ENCODE measurements around the gene MS4A10.
"Not testable (repeated sequence)": the region's sequence is repeated elsewhere in the genome, so short reads cannot be mapped to it uniquely, and the experiment has no call there.

MS4A10 gene

GRCh38 chr11:60788401-60789125 is 3.4 kb downstream of the MS4A10 start:
- DNase-seq, result peak; percentile 57 to 85

DNA sequence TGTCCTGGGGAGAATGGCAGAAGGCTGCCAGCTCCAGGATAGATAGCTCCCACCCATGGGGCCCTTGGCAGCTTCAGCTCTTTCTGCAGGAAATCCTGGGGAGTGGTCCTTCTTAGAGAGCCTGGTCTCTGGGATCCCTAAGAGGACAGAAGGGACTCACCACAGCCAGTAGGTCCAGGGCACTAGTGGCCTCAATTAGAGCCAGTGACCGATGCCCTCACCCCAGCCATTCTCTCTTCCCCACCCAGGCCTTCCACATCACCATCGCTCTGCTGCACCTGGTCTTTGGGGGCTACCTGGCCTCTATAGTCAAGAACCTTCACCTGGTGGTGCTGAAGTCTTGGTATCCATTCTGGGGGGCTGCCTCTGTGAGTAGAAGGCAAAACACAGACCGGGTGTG is 5.6 kb downstream of the MS4A10 start:
- no peak for DNase-seq

DNA sequence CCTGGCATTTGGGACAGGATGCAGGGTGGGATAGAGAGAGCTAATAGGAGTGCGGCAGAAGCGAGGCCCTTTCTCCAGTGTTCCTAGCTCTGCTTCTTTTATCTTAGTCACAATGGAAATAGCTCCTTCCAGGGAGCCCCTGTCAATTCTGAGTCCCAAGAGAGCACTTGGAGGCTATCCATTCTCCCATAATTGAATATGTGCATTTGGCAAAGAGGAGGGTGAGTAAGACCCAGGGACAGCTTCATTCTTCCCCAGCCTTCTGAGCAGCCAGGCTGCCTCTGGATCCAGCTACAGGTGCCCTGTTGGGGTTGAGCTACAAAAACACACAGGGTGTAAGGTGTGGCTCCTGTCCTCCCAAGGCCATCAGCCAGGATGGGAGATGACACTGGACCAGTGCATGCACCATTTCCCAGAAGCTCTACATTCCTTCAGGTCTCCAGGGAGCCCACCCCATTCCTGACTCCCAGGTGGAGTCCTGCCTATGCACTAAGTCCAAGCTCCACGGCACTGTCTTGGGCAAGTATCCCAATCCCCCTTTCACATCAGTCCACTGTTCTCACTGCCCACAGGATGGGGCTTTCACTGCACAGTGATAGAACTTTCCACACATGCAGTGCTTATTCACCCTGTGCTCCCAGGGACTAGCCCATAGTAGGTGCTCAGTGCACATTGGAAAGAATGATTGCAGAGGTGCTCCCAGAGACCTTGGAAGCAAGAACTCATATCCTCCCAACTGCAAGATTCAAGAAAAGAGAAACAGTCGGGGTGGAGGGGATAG is 6.2 kb downstream of the MS4A10 start:
- no peak for DNase-seq

GRCh38 chr11:60792521-60792920 is 7.4 kb downstream of the MS4A10 start:
- no peak for DNase-seq

DNA sequence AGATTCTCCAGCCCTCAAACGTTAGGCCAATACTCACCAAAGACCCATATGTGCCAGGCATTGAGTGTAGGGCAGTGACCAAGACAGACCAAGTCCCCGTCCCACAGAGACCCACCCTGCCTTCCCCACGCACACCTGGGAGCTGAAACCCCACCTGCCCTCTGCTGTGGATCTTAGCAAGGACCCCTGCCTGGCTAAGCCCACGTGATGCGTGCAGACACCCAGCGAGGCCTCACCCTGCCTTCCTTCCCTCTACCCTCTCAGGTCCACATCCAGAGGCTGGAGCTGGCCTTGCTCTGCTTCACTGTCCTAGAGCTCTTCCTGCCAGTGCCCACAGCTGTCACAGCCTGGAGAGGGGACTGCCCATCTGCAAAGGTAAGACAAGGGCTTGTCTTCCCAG is 10.2 kb downstream of the MS4A10 start:
- no peak for DNase-seq

DNA sequence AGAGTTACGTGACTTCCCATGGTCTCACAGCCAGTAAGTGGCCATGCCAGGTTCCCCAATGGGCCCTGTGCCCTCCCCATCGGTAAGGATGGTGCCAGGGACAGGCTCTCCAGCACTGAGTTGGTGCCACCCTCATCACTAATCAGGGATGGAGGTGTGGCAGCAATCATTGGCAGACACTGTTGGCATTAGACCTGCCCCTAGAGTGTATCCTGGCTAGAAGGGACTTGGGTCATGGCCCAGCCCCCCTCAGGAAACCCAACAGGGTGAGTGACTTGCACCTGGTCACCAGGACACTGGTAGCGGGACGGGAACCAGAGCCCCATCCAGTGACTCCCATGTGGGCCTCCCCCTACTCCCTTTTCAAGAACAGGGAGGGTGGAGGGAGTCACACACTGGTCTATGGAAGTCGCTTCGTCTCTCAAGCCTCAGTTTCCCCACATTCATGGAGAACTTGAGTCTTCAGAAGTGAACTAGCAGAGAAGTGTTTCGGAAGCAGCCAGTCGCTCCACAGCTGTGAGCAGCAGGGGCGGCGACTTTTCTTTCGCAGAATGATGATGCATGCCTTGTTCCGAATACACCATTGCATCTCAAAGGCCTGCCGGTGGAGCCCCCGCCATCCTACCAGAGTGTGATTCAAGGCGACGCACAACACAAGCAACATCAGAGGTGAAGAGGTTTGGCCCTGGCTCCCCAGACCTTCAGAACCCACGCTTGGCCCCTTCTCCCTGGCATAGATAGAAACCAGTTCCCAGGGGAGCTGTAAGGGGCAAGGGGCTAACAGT is 12.9 kb downstream of the MS4A10 start:
- DNase-seq, result no peak

DNA sequence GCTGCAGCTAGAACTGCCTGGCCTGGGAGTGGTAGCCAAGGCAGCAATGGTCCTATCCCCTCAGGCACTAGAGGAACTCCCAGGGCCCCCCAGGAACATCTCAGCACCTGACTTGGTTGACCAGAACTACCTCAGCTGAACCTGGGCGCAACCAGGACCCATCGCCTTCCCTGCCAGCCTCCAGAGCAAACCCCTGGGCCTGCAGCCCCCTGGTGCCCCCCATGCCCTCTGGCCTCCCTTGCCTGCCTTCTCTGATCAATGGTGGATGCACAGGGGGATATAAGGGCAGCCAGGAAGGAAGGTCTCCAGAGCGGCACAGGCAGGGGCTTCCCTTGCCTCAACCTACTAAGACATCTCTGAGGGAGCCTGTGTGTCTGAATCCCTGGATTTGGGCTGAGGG is 13.5 kb downstream of the MS4A10 start:
- no peak for DNase-seq

GRCh38 chr11:60801194-60801593 is 16.1 kb downstream of the MS4A10 start:
- DNase-seq, result no peak

GRCh38 chr11:60803273-60803936 is 18.3 kb downstream of the MS4A10 start:
- DNase-seq, result no peak

GRCh38 chr11:60809249-60809648 is 24.1 kb downstream of the MS4A10 start:
- DNase-seq, result no peak

DNA sequence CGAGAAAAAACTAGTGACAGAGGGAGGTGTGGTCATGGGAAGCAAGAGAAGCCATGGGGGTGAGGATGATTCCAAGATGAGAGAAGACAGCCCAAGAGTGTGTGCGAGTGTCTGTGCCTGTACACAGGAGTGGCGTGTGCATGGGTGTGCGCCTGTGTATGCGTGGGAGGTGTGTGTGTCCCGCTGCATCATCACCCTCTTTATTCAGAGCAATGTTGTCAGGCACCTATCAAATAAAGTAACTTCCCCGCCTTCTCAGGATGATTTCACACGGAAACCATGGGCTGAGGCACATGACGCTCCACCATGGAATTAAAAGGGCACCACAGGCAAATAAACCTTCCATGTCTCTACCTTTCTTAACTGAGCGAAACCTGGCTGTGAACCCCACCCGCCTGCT is 24.6 kb downstream of the MS4A10 start:
- DNase-seq, result no peak

DNA sequence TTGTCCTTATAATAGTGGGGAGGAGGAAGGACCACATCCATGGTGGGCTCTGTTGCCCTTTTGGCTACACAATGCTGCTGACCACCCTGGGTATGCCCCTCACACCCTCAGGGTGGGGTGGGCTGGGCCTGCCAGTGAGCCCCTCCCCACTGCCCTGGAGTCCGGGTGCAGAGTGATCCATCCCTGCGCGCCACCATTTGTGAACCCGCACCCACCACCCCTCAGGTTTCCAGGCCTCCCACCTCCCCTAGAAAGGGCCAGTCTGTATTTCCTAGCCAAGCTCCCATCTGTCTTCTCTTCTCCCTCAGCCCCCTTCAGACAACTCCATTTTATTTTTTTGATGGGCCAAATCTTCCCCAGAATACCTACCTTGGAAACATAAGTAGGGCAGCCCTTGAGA is 25.0 kb downstream of the MS4A10 start:
- no peak for DNase-seq

- DNase-seq, result peak in 1 of 2 experiments; percentile 14
Observed at GRCh38 chr11:60810569-60810968, 25.4 kb downstream of the MS4A10 start.

DNA sequence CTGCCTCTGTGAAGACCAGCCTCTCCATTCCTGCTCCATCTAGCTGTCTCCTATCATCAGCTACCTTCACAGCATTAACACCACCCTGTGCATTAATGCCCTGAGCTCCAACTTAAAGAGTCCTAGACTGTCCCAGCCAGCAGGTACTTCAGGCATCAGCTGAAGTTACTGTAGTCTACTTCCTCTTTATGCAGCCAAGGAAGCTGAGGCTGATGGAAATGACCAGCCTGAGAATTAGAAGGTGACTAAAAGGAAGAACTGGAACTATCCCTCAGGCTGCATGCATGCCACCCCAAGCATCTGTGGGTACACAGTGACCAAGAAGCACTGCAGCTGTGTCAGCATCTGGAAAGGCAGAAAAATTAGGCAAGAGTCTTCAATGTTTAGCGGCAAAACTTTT is 28.2 kb downstream of the MS4A10 start:
- DNase-seq, result no peak

DNA sequence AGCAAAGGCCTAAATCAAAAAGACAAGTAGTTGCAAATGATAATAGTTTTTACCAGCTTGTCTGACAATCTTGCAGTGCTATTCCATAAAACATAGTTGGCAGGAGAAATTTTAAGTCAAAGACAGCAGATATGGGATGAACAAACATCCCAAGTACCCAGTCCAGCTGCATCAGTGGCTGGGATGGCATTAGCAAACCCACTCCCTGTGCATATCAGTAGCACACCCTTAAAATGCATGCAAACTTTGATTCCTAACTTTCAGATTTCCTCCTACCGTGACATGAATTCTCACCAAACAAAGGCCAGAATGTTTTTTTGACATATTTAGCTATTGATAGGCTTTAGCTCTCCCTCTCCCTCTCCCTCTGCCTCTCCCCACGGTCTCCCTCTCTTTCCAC is 29.0 kb downstream of the MS4A10 start:
- DNase-seq, result no peak

- no peak for DNase-seq
Observed at GRCh38 chr11:60816590-60817157, 31.5 kb downstream of the MS4A10 start.

GRCh38 chr11:60818057-60818456 is 32.9 kb downstream of the MS4A10 start:
- DNase-seq, result no peak

- DNase-seq, result no peak
Observed at GRCh38 chr11:60821827-60822599, 36.9 kb downstream of the MS4A10 start.

DNA sequence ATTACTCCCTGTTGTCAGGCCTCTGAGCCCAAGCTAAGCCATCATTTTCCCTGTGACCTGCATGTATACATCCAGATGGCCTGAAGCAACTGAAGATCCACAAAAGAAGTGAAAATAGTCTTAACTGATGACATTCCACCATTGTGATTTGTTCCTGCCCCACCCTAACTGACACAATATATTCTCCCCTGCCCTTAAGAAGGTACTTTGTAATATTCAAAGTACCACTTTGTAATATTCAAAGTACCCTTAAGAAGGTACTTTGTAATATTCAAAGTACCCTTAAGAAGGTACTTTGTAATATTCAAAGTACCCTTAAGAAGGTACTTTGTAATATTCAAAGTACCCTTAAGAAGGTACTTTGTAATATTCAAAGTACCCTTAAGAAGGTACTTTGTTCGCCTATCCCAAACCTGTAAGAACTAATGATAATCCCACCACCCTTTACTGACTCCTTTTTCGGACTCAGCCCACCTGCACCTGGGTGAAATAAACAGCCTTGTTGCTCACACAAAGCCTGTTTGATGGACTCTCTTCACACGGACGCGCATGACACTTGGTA is 38.7 kb downstream of the MS4A10 start:
- not testable (repeated sequence) for DNase-seq

DNA sequence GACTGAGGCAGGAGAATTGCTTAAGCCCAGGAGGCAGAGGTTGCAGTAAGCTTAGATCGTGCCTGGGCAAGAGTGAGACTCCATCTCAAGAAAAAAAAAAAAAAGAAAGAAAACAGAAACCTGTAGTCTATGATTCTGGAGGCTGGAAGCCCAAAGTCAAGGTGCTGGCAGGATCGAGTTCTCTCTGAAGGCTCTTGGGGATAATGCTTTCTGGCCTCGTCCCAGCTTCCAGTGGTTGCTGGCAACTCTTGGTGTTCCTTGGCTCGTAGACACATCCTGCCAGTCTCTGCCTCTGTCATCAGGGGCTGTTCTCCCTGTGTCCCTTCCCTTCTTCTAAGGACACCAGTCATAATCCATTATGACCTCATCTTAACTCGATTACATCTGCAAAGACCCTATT is 40.0 kb downstream of the MS4A10 start:
- no peak for DNase-seq

DNA sequence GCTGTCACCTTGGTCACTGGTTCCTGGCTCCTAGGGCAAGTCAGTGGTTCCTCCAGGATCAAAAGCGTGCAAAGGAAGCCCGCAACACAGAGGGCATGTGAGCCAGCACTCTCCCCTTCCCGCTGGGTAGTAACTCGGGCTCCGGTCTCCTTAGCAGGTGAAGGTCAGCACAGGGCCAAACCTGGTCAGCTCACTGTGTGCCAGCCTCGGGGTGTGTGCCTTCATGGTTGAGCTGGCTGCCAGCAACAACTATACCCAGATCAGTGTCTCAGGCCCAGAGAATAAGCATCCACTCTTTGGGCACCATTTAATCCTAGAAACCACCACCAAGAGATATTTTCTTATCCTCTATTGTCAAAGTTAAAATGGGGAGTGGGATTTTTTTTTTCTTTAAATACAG is 40.7 kb downstream of the MS4A10 start:
- no peak for DNase-seq

Measured in NCI-H2081 (cell line).